Astrocyte (in vitro differentiated cells and primary cell): ENCODE measurements around the gene PAPLN.

Source experiments
- CTCF ChIP-seq: IDR thresholded peaks from 2 replicates; pipeline ENCODE4 v1.5.1; 2011; ENCODE audit warnings: low read depth, mild to moderate bottlenecking, inconsistent platforms, low read length, moderate library complexity; ENCODE audit not compliant: insufficient read depth
- EZH2 ChIP-seq: IDR thresholded peaks from 2 replicates; pipeline ENCODE4 v1.6.1; 2012; ENCODE audit warnings: mild to moderate bottlenecking, low read length, inconsistent platforms; ENCODE audit not compliant: insufficient read depth

GRCh38 chr14:73250781-73251500 is 13.6 kb downstream of the PAPLN start:
- TF ChIP-seq CTCF (no peak), EZH2 (no peak)
